ENCODE measurements around the gene TIMM23.
"Not testable (repeated sequence)": the region's sequence is repeated elsewhere in the genome, so short reads cannot be mapped to it uniquely, and the experiment has no call there.

Gene TIMM23

GRCh38 chr10:46040004-46040403 is 67.7 kb downstream of the TIMM23 start:
- ChIA-PET POLR2A (no interaction called here), CTCF (no interaction called here)
- no peak overlapping the region for H3K4me3 ChIP-seq (ENCODE audit: low read depth, low read length)
- no peak for DNase-seq (ENCODE audit: low read depth, low spot score)
- TF ChIP-seq CTCF (IDR thresholded peaks at IDR 0.05; ENCODE audit: insufficient read depth, low read length, missing control alignments) = no peak

GRCh38 chr10:46042527-46042926 is 70.2 kb downstream of the TIMM23 start:
- no peak overlapping the region for H3K4me3 ChIP-seq (ENCODE audit: low read depth, low read length)
- no peak for DNase-seq (ENCODE audit: low read depth, low spot score)
- CTCF ChIA-PET = no interaction called here
- POLR2A ChIA-PET = no interaction called here
- TF ChIP-seq CTCF (IDR thresholded peaks at IDR 0.05; ENCODE audit: insufficient read depth, low read length, missing control alignments) = no peak

- POLR2A ChIA-PET = no interaction called here
- CTCF ChIA-PET = no interaction called here
- TF ChIP-seq CTCF (IDR thresholded peaks at IDR 0.05; ENCODE audit: insufficient read depth, low read length, missing control alignments) = no peak
- no peak for DNase-seq (ENCODE audit: low read depth, low spot score)
- H3K4me3 ChIP-seq (ENCODE audit: low read depth, low read length) = no peak within 1 kb of the TSS
These were observed 74.0 kb downstream of the TIMM23 start, which contains the start of gene MSMB for GRCh38 chr10:46046261-46046660. Gene MSMB, minus strand, starts transcription at chr10:46046269. Its CDS starts 32 bp downstream, at chr10:46046237.

- ChIA-PET POLR2A (no interaction called here), CTCF (no interaction called here)
- DNase-seq (ENCODE audit: low read depth, low spot score) = no peak
- TF ChIP-seq CTCF (IDR thresholded peaks at IDR 0.05; ENCODE audit: insufficient read depth, low read length, missing control alignments) = no peak
- no peak overlapping the region for H3K4me3 ChIP-seq (ENCODE audit: low read depth, low read length)
These were observed 75.9 kb downstream of the TIMM23 start for GRCh38 chr10:46048152-46048551.

- POLR2A ChIA-PET; H3K4me3 ChIP-seq (ENCODE audit: low read depth, low read length); DNase-seq (ENCODE audit: low read depth, low spot score): not testable (repeated sequence)
- CTCF ChIA-PET = interaction anchor here (1.0 kb wide), 1 partner anchor 47 kb away, joined by 3 read pairs; no protein-coding TSS in a partner anchor
These were observed 77.2 kb downstream of the TIMM23 start for GRCh38 chr10:46049497-46049831.

- no peak overlapping the region for H3K4me3 ChIP-seq (ENCODE audit: low read depth, low read length)
- POLR2A ChIA-PET = no interaction called here
- TF ChIP-seq CTCF (IDR thresholded peaks at IDR 0.05; ENCODE audit: insufficient read depth, low read length, missing control alignments) = no peak
- no peak for DNase-seq (ENCODE audit: low read depth, low spot score)
- CTCF ChIA-PET = interaction anchor here (1.2 kb wide), 1 partner anchor 12 kb away, joined by 3 read pairs; no protein-coding TSS in a partner anchor
These were observed 78.8 kb downstream of the TIMM23 start for GRCh38 chr10:46050941-46051623.
